GM21717 (cell line): Measurements from ENCODE around the gene SH3BP5.

Source experiments
- ATAC-seq: cut with Tn5 transposase; IDR thresholded peaks from one replicate; pipeline ENCODE4 v1.9.1; 2021; ENCODE audit warnings: mild to moderate bottlenecking, moderate library complexity; ENCODE audit not compliant: unreplicated experiment

The SH3BP5 gene

DNA sequence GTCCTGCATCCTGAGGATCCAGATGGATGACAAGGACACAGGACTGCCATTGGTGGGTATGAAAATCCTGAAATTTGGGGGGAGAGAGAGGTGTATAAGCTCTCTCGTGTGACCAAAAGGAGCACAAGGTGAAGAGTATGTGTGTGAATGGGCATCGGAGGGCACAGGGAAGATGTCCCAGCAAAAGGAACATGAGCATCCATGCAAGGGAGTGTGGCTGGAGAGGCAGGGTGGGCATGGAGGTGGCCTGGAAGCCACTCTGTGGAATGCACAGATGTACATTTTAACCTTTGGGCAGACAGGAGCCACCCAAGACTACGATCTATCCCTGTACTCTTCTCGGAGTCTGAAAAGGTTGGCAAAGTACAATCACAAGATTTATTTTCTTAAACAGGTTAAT, 71.9 kb downstream of the SH3BP5 start:
- ATAC-seq = no peak

DNA sequence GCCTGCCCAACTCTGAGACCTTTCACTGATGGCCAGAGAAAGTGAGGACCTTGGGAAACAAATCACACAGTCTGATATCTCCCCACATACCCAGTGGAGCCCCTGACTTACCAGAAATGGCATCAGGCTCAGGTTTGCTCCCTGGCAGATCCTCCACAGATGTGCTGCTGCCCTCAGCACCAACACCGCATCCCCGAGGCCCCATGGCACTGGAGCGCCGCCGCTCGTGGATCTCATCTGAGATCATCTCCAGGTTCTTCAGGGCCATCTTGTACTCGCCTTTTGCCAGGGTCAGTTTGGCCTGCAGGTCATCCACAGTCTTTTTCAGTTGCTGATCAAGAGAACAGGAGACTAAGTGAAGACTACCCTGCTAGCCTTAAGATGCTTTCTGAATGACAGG, 73.7 kb downstream of the SH3BP5 start:
- no peak for ATAC-seq

DNA sequence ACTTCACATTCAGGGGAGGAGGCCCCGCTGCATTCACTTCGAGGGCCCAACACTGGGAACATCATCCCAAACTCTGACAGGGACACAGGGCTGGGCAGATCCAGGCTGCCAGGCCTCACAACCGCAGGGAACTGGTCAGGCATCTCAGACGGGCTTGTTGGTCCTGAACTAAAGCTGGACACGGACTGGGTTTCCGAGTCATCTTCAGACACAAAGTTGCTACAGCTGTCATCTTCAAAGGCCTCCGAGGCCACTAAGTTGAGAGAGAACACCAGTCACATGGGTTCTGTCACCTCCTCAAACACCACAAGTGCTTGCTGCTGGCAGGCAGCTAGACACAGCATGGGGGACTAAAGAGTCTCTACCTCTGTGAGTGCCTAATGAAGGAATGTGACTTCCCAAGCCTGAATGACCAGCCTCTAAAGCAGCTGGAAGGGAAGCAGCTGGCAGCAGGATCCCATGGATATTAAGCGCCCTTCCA, 75.5 kb downstream of the SH3BP5 start:
- ATAC-seq = no peak

DNA sequence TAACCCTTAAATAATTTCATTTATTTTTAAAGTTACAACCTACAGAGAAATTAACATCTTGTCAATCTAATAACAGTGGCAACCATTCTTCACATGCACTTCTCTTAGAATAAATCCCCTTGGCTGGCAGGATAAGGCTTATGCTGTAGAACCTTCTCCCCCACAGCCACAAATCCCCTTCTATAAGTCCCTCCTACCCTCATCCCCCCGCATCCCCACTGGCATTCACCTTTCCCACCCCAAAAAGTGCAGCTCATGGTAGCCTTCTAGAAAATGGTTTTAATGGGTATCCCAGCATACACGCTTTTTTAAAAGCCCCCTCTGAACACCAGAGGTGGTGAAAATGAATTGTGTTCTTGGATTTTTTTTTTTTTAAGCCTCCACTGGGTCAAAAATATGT, 77.2 kb downstream of the SH3BP5 start:
- ATAC-seq = no peak

DNA sequence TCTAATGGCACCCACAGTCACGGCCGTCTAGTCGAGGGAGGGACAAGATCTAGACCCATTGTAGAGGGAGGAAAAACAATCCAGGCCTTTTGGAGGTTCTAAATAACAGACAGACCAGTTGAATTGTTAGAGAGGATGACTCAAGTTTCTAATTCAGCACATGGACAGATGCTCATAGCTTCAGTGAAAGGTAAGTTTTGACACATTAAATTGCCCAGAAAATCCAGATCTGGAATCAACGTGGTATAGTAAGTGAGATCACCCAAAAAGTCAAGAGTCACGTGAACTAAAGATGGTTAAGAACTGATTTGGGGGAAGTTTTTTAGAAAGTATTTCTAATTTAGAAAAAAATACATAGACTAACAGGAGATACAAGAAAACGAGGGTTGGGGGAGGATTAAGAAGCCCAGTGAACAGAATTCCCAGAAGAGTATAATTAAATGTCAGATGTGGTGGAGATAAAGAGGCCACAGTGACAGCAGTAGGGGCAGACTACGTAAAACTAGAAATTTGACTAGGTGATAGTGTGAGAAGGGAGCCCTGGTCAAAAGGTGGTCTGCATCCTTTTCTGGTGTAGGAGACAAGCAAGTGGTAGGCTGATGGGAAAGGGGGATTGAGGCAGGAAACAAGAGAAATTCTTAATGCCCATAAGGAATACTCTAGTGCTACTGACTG, 79.2 kb downstream of the SH3BP5 start:
- no peak for ATAC-seq

DNA sequence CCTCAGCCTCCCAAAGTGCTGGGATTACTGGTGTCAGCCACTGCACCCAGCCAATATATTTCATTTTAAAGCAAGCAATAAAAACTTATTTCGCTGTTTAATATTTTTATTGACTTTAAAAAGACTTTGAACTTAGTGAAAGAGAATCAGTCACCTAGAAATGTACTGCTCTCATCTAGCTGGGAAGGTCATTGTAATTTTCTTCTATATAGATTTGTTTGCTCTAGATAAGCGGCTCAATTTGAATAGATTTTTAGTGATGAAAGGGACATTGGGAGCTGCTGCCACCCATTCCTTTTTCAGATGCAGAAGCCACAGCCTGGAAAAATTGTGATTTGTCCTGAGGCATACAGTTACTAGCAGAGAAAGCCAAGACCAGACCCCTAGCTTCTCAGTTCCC, 86.2 kb downstream of the SH3BP5 start:
- ATAC-seq = no peak

DNA sequence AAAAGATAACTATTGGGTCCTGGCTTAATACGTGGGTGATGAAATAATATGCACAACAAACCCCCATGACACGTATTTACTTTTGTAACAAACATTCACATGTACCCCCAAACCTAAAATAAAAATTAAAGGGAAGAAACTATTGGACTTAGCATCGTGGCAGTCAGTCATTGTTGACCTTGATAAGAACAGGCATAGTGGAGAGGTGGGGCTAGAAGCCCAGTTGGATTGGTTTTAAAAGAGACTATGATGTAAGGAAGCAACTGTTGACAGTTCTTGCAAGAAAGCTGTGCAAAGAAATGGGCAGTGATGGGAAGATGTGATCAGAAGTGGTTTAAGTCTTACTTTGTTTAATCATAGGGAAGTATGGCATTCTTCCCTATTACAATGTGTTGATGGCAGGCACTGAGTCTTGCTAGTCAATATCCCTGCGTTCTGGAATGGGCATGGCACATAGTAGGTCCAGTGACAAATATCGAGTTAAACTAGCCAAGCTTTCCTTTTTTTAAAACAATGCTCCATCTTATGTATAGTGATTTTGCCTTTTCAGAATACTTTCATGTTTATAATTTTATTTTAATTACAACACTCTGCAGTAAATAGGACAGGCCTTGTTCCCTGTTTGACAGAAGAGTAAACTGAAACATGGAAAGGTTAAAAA, 88.4 kb downstream of the SH3BP5 start:
- no peak for ATAC-seq

DNA sequence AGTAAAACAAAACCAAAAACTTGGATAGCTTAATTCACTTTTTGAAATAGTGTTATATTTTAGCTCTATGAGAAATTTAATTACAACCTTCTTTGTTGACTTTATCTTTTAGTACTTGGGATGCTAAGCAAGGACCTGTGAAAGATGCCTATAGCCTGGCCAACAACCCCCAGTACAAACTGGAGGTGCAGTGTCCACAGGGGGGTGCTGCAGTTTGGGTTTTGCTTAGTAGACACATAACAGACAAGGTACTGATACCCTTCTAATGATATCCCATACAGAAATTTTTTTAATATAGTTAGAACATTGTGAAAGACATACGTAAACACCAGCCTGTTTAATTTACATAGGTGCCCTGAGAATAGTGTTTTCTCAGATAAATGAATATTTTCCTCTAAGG, 91.0 kb downstream of the SH3BP5 start:
- ATAC-seq = no peak

DNA sequence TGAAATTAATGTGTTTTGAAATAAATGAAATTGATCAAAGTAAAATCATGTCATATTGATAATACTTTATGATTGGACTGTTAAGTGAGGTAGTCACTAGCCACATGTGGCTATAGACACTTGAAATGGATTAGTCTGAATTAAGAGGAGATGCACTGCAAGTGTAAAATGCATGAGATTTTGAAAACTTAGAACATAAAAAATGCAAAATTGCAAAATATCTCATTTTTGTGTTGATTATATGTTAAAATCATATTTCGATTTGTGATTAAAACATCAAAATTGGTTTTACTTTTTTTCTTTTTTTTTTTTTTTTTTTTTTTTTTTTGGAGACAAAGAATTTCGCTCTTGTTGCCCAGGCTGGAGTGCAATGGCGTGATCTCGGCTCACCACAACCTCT, 103.1 kb downstream of the SH3BP5 start:
- ATAC-seq = no peak

DNA sequence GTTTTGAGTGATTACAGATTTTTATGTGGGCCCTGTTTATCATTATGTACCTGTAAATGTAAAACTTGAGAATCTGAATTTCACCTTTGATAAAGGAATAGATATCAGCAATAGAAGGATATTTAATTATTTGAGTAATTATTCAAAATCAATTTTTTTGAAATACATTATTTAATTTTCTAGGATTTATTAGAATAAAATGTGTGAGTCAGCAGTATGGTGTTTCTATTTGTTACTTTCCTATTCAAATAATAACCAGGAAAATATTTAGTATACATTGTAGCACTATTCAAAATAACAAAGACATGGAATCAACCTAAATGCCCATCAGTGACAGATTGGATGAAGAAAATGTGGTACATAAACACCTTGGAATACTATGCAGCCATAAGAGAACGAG, 104.2 kb downstream of the SH3BP5 start:
- ATAC-seq = no peak

DNA sequence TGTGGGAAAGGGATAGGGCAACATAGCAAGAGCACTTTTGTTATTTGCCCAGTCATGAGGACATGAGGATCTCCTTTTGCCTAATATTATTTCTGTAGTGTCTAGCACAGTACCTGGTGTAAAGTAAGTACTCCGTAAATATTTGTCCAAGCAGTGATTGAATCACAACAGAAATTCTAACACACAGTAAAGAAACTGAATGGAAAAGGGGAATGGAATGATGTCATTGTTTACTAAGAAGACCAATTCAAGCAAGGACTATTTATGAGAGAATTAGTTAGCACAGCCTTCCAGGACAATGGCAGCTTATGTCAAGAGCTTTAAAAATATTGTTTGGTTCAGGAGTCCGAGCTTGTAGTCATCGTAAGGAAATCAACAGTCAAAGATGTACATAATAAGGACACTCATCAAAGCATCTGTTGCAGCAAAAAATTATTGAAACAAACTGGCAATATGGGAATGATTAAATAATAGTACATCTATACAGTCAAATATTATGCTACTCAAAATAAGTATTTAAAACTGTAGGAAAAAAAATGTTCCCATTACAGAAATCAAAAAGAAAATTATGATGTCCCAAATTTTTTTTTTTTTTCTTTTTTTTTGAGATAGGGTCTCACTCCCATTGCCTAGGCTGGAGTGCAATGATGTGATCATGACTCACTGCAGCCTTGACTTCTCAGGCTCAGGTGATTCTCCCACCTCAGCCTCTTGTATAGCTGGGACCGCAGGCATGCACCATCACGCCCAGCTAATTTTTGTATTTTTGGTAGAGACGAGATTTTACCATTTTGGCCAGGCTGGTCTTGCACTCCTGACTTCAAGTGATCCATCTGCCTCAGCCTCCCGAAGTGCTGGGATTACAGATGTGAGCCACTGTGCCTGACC, 108.5 kb downstream of the SH3BP5 start:
- no peak for ATAC-seq

DNA sequence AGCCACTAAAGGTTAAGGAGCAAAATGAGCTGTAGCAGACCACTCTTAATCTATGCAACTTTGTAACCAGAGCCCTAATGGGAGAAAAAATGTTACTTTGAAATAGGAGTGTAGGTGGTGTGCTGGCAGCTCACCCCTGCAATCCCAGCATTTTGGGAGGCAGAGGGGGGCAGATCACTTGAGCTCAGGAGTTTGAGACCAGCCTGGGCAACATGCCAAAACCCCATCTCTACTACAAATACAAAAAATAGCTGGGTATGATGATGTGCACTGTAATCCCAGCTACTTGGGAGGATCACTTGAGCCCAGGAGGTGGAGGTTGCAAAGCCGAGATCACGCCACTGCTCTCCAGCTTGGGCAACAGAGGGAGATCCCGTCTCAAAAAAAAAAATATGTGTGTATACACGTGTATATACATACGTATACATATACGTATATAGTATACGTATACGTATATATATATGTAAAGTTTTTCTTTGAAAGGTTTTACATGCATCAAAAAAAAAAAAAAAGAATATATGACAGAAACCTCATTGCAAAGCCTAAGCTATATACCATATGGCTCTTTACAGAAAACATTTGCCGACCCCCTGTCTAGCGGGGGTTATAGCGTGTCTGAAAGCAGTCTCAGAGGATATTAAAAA, 110.7 kb downstream of the SH3BP5 start:
- no peak for ATAC-seq

DNA sequence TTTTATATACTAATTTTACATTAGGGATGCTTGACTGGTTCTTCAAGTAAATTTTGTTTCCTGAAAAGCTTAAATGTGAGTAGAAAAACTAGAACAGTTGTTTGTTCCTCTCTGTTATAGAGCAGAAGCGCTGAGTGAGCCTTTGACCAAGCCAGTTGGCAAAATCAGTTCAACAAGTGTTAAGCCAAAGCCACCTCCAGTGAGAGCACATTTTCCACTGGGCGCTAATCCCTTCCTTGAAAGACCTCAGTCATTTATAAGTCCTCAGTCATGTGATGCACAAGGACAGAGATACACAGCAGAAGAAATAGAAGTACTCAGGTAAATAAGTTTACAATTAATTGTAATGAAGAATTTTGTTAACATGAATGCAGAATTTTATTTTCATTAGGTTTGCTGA, 111.7 kb downstream of the SH3BP5 start:
- ATAC-seq = no peak

DNA sequence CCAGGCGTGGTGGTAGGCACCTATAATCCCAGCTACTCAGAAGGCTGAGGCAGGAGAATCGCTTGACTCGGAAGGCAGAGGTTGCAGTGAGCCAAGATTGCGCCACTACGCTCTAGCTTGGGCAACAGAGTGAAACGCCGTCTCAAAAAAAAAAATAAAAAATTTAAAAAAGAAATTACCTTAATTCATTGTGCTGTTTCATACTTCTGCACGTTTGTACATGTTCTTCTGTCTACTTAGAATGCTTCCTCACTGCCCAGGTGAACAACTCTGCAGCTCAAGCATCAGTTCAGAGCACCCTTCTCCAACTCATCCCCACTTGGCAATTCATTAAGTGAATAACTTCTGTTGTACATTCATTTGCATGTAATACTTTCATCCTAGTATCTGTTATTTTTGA, 112.3 kb downstream of the SH3BP5 start:
- ATAC-seq = no peak

DNA sequence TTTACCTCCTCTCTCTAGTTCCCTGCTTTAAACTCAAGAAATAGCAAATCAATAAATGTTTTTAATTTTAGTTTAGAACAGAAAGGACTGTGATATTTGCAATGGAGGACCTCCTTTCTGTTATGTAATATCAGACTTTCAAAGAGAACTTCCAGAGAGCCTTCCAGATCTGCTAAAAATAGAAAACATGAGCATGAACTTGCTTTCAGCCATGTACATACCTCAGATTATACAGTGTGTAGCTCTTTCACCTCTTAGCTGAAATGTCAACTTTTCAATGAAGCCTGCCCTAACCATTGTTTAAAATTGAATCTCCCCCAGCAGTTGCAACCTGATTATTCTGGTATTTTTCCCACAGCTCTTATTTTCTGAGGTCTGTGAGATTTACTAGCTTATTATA, 113.7 kb downstream of the SH3BP5 start:
- ATAC-seq = no peak

DNA sequence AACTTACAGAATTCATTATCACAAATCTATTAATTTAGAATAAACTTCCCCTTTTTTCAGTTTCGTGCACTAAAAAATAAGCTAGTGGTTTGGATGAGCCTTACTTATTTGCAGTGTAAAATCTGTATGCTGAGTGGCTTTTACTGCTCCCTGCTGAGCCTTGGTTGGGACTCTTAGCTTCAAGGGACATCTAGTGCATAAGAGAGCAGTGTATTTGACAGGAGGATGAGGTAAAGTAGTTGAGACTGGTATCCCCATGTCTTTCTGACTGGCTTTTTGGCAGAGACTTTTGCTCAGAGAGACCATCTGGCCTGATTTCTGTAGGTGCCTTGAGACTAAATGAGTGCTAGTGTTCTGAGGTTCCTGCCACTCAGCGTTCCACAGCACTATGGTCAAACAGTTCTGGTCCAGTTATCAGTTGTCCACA, 114.5 kb downstream of the SH3BP5 start:
- ATAC-seq = no peak

DNA sequence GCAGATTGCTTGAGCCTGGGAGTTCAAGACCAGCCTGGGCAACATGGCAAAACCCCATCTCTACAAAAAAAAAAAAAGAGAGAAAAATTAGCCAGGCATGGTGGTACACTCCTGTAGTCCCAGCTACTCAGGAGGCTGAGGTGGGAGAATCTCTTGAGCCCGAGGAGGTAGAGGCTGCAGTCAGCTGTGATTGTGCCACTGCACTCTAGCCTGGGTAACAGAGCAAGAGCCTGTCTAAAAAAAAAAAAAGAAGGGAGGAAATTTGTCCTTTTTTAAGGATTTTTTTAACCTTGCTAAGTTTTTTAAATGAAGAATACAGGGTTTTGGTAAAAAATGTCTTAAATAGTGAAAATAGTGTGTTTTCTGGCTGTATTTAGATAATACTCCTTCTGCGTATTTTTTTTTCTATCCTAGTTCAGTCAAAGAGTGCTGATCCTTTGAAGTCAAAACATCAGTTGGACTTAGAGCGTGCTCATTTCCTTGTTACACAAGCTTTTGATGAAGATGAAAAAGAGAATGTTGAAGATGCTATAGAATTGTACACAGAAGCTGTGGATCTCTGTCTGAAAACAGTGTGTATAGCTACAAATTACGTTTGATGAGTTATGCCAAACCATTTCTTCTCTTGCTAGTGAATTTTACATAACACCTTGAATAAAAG, 115.2 kb downstream of the SH3BP5 start:
- no peak for ATAC-seq

DNA sequence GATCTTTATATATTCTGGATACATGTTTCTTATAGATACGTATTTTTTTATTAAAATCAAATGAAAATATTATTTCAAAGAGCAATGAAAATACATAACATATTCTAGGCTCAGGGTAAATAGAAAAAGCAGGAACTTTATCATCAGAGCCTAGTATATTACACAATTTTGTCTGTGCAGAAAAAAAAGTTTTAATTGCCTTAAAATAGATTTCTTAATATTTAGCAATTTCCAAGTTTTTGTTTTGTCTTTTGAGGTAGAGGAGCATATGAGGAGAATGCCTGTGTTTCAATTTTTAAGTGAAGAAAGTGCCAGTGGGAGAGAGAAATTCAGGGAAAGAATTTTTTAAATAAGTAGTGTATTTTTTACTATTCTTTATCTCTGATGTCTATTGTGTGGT, 115.9 kb downstream of the SH3BP5 start:
- no peak for ATAC-seq

DNA sequence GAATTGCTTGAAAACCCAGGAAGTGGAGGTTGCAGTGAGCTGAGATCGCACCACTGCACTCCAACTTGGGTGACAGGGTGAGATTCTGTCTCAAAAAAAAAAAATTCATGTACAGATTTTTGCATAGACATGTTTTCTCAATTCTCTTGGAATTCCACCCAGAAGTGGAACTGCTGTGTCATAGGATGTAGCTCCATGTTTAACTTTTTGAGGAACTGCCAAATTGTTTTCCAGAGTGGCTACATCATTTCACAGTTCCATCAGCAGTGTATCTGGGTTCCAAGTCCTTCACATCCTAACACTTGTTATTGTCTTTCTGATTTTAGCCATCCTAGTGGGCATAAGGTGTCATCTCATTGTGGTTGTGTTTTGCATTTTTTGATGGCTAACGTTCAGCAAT, 116.4 kb downstream of the SH3BP5 start:
- ATAC-seq = no peak

DNA sequence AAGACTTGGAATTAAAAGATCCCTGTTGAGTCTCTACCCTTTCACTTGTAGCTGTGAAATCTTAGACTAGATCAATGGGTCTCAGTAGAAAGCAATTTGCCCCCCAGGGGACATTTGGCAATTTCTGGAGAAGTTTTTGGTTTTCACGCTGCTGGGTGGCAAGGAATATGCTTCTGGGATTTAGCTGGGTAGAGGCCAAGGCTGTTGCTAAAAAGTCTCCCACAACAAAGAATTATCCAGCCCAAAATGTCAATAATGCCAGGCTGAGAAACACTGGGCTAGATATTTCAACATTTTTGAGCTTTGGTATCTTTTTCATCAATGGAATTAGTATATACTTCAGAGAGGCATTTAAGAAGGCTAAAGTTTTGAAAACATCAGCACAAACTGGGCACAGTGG, 117.6 kb downstream of the SH3BP5 start:
- ATAC-seq = no peak

DNA sequence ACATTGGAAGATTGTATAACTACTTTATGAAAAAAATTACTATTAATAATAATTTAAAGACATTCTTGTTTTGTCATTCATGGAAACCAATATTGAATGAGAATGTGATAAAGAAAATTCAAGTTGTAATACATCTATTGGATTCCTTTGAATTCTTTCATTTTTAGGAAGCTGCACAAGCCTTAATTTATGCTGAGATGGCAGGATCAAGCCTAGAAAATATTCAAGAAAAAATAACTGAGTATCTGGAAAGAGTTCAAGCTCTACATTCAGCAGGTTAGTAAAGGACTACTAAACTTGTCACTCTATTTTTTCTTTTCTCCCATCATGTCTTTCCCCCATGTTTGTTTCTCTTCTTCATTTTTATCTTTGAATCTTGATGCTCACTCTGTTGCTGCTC, 120.4 kb downstream of the SH3BP5 start:
- ATAC-seq = no peak
